T-helper 1 cell treated with Interleukin-12 subunit alpha and Interleukin-12 subunit beta and Interleukin-4 antibody, amounts not matched to agents 30 μg/mL and 1 μg/mL, for 36 hours (primary cell): ENCODE measurements around the gene UVRAG.

Experiments used
- H3K27ac Mint-ChIP-seq: one replicate; pipeline ENCODE4 v1.8.0; 2021; ENCODE audit warnings: mild to moderate bottlenecking, mixed read lengths
- H3K27me3 Mint-ChIP-seq: one replicate; pipeline ENCODE4 v1.8.0; 2021; ENCODE audit warnings: low read depth, mixed read lengths
- H3K36me3 Mint-ChIP-seq: one replicate; pipeline ENCODE4 v1.8.0; 2021; ENCODE audit warnings: low read depth, mixed read lengths
- H3K4me1 Mint-ChIP-seq: one replicate; pipeline ENCODE4 v1.8.0; 2021; ENCODE audit warnings: low read depth, mixed read lengths
- H3K4me3 Mint-ChIP-seq: one replicate; pipeline ENCODE4 v1.8.0; 2021; ENCODE audit warnings: mild to moderate bottlenecking, moderate library complexity, mixed read lengths
- H3K9me3 Mint-ChIP-seq: one replicate; pipeline ENCODE4 v1.8.0; 2021; ENCODE audit warnings: mixed read lengths

UVRAG gene

DNA sequence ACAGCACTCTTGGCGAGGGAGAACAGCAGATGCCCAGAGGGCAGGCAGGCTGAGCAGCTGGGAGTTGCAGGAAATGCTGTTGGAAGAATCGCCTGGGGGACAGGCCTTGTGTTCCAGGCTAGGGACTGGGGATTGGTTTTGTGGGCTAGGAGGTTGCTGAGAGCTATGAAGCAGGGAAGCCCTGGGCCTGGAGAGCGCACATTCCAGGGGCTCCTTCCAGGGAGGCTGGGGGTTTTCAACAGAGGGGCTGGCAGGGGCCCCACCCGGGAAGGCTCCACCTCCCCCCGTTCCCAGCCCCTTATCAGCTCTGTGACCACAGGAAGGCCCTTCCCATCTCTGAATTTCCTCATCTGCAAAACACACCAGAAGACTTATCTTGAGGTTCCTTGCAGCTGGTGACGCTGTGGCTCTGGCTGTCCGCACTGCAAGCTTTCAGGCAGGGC lies 369.6 kb downstream of the UVRAG start:
- Mint-ChIP-seq H3K9me3 (no peaks in the 10 kb centered on the region), H3K4me3 (no peak overlapping the region), H3K4me1 (no peaks in the 10 kb centered on the region), H3K27ac (no peak overlapping the region), H3K36me3 (no peaks in the 10 kb centered on the region), H3K27me3 (no peaks in the 10 kb centered on the region)

DNA sequence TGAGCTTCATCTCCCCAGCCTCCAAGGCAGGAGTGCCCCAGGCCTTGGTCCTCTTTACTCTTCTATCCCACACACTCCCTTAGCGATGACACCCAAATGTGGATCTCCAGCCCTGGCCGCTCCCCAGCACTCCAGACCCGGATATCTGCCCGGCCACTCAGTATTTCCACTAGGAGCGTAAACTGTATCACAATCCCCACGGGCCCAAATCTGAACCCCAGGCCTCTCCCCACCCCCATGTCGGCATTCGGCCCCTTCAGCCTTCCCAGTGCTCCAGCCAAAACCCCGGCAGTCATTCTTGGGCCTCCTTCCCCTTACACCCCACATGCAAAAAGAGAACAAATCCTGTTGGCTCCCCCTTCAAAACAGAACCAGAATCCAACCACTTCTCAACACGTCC lies 370.5 kb downstream of the UVRAG start:
- no peaks in the 10 kb centered on the region for H3K4me1 Mint-ChIP-seq
- H3K4me3 Mint-ChIP-seq = no peak overlapping the region
- no peak overlapping the region for H3K27ac Mint-ChIP-seq
- no peaks in the 10 kb centered on the region for H3K36me3 Mint-ChIP-seq
- no peaks in the 10 kb centered on the region for H3K27me3 Mint-ChIP-seq
- no peaks in the 10 kb centered on the region for H3K9me3 Mint-ChIP-seq

DNA sequence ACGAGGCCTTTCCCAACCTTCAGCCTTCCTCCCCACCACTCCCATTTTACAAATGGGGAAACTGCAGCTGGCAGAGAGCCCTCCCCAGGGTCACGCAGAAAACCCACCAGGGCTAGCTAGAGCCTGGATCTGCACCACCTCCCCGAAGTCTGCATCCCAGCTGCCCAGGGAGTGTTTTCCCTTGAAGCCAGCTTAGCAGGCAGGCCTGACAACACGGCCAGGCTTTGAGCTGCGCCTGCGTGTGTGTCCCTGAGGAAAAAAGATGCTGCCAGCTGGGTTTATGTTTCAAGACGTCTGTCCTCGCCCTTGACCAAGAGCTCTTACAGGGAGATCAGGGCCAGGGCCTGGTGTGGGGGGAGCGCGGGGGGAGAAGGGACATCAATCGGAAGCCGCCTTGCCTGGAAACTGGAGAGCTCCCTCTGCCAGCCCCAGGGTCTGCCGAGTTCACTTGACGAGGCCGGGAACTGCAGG lies 371.0 kb downstream of the UVRAG start:
- no peaks in the 10 kb centered on the region for H3K36me3 Mint-ChIP-seq
- no peaks in the 10 kb centered on the region for H3K4me1 Mint-ChIP-seq
- no peaks in the 10 kb centered on the region for H3K27me3 Mint-ChIP-seq
- no peak overlapping the region for H3K27ac Mint-ChIP-seq
- no peaks in the 10 kb centered on the region for H3K9me3 Mint-ChIP-seq
- H3K4me3 Mint-ChIP-seq = no peak overlapping the region

GRCh38 chr11:76186776-76187279 lies 371.8 kb downstream of the UVRAG start:
- Mint-ChIP-seq H3K9me3 (no peaks in the 10 kb centered on the region), H3K4me1 (no peaks in the 10 kb centered on the region), H3K4me3 (no peak overlapping the region), H3K27me3 (no peaks in the 10 kb centered on the region), H3K36me3 (no peaks in the 10 kb centered on the region), H3K27ac (no peak overlapping the region)

GRCh38 chr11:76188873-76189272 lies 373.9 kb downstream of the UVRAG start:
- no peaks in the 10 kb centered on the region for H3K36me3 Mint-ChIP-seq
- H3K4me1 Mint-ChIP-seq = no peaks in the 10 kb centered on the region
- H3K9me3 Mint-ChIP-seq = no peaks in the 10 kb centered on the region
- H3K27ac Mint-ChIP-seq = no peak overlapping the region
- no peak overlapping the region for H3K4me3 Mint-ChIP-seq
- no peaks in the 10 kb centered on the region for H3K27me3 Mint-ChIP-seq

DNA sequence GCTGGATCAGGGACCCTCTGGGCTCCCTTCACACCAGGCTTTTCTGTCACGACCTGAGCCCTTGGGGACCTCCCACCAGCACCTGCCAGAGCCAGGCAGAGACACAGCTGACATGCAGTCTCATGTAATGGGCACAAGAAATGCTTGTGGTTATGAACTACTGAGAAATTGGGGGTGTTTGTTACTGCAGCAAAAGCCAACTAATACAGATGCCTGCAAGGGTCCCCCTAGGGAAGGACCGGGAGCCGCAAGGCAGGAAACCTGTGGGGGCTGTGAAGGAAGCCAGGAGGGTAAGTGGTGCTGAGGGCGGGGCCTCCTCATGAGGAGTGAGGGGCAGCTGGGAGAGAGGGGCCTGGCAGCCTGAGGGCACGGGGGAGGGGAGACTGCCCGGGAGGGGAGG lies 374.7 kb downstream of the UVRAG start:
- Mint-ChIP-seq H3K4me1 (no peaks in the 10 kb centered on the region), H3K27me3 (no peaks in the 10 kb centered on the region), H3K4me3 (no peak overlapping the region), H3K27ac (no peak overlapping the region), H3K36me3 (no peaks in the 10 kb centered on the region), H3K9me3 (no peaks in the 10 kb centered on the region)

- Mint-ChIP-seq H3K27ac (no peak overlapping the region), H3K9me3 (no peaks in the 10 kb centered on the region), H3K36me3 (no peaks in the 10 kb centered on the region), H3K27me3 (no peaks in the 10 kb centered on the region), H3K4me1 (no peaks in the 10 kb centered on the region), H3K4me3 (no peak overlapping the region)
Measured at GRCh38 chr11:76190376-76190775, 375.4 kb downstream of the UVRAG start.
